Measurements from ENCODE around the gene DBNDD1.
A peak's percentile ranks its signal among the peaks of the same experiment; 100 is the strongest.
"Not testable (repeated sequence)": the region's sequence is repeated elsewhere in the genome, so short reads cannot be mapped to it uniquely, and the experiment has no call there.

The DBNDD1 gene

GRCh38 chr16:90000733-90001427, 18.4 kb downstream of the DBNDD1 start:
- no peak overlapping the region for H3K27ac ChIP-seq
- no peak for TF ChIP-seq CTCF (conservative IDR thresholded peaks at IDR 0.05)

DNA sequence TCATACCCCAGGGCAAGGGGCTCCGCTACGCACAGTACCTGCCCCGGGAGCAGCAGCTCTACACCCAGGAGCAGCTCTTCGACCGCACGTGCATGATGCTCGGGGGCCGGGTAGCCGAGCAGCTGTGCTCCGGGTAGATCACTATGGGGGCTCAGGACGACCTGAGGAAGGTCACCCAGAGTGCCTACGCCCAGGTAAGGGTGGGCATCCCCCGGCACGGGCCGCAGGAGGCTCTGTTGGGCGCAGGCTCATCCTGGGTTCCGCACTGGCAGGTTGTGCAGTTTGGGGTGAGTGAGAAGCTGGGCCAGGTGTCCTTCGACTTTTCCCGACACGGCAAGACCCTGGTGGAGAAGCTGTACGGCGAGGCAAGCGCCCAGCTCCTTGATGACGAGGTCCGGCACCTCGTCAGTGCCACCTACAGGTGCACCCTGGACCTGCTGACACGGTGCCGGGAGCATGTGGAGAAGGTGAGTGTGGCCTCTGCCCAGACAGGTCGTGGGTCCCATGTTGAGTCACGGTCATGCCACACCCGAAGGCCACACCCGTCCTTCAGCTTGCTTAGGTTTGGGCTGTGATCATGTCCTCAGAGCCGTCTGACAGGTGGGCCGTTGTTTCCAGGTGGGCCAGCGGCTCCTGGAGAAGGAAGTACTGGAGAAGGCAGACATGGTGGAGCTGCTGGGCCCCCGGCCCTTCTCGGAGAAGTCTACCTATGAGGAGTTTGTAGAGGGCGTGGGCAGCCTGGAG, 19.3 kb downstream of the DBNDD1 start:
- TF ChIP-seq CTCF (conservative IDR thresholded peaks at IDR 0.05), result no peak
- H3K27ac ChIP-seq, result no peak overlapping the region

DNA sequence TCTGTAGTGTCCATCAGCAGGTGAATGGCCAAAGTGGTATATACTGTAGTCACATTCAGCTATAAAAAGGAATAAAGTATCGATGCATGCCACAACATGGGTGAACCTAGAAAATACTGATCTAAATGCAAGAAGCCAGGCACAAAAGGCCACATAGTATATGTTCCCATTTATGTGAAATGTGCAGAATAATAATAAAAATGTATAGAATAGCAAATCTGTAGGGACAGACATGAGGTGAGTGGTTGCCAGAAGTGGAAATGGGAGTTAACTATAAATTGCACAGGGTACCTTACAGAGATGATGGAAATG, 23.1 kb downstream of the DBNDD1 start:
- H3K27ac ChIP-seq, result no peak overlapping the region
- TF ChIP-seq CTCF (conservative IDR thresholded peaks at IDR 0.05), result no peak

GRCh38 chr16:89995475-89996177, 23.6 kb downstream of the DBNDD1 start:
- not testable (repeated sequence) for H3K27ac ChIP-seq

DNA sequence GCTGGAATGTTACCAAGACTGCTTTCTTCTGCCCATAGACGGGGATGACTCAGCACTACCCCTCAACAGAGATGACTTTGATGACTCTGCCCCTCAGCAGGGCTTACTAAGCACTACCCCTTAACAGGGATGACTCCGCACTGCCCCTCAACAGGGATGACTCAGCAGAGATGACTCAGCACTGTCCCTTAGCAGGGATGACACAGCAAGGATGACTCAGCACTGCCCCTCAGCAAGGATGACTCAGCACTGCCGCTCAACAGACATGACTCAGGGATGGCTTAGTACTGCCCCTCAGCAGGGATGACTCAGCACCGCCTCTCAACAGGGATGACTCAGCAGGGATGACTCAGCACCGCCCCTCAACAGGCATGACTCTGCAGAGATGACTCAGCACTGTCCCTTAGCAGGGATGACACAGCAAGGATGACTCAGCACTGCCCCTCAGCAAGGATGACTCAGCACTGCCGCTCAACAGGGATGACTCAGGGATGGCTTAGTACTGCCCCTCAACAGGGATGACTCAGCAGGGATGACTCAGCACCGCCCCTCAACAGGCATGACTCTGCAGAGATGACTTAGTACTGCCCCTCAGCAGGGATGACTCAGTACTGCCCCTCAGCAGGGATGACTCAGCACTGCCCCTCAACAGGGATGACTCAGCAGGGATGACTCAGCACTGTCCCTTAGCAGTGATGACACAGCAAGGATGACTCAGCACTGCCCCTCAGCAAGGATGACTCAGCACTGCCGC, 24.4 kb downstream of the DBNDD1 start:
- H3K27ac ChIP-seq, result not testable (repeated sequence)

DNA sequence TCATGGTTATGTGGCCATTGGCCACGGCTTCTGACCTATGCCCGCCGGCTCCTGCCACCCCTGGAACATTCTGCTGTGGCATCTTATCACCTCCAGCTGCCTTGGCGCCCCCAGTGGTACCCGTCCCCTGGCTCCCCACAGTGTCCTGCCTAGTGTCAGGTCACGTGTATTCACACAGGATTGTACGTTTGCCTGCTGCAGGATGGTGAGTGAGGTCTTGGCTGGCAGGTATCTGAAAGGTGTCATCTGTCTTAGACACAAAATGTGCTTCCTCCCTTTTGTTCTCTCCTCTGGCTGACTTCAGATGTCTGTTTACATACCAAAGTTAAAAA, 24.9 kb downstream of the DBNDD1 start:
- H3K27ac ChIP-seq, result peak overlapping the region; percentile 50
- no peak for TF ChIP-seq CTCF (conservative IDR thresholded peaks at IDR 0.05)

- H3K27ac ChIP-seq, result peak overlapping the region; percentile 50
- no peak for TF ChIP-seq CTCF (conservative IDR thresholded peaks at IDR 0.05)
These were observed 25.3 kb downstream of the DBNDD1 start for GRCh38 chr16:89993971-89994370.

DNA sequence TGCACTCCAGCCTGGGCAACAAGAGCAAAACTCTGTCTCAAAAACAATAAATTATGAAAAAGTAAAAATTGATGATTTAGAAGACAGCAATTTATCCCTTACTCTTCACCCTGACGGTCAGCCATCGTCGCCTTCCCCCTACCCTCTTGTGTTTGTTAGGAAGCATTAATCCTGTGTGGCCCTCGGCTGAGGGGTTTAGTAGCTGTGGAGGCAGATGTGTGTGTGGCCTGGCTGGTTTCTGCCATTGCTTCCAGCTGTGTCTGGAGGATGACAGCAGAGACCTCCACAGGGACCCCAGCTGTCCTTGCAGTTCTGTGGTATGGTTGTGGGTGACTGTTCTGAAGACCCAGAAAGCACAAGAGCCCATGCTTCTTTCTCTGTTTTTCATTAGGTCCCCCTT, 25.9 kb downstream of the DBNDD1 start:
- no peak overlapping the region for H3K27ac ChIP-seq
- no peak for TF ChIP-seq CTCF (conservative IDR thresholded peaks at IDR 0.05)
